GM20431 (cell line): ENCODE data around the gene B3GNT7.
"Not testable (repeated sequence)": the region's sequence is repeated elsewhere in the genome, so short reads cannot be mapped to it uniquely, and the experiment has no call there.

Experiments
- in situ Hi-C: fragments of 300-500 bp; cut with MseI, MboI; formaldehyde crosslinking; loops from one replicate; pipeline ENCODE4 v1.15.0; 2020; ENCODE audit warnings: low sequenced_read_pairs; ENCODE audit not compliant: unreplicated experiment

Gene B3GNT7

DNA sequence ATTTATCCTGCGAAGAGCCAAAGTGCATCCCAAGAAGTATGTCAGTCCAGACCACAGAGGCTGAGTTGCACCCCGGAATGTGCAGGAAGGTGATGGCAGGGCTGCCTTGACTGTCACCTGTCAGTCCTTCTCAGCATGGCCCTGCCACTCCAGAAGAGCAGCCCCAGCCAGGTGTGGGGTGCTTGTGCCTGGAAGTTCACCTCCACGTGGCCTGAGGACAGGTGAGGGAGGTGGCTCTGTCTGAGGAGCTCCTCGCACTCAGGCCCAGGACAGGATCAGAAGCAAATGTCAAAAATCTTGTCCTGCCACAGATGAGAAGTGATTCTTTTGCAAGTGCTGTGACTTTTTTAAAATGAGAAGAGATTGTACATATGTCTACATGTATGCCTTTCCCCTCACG, 31.4 kb upstream of the B3GNT7 start:
- in situ Hi-C loops: no loop called here

DNA sequence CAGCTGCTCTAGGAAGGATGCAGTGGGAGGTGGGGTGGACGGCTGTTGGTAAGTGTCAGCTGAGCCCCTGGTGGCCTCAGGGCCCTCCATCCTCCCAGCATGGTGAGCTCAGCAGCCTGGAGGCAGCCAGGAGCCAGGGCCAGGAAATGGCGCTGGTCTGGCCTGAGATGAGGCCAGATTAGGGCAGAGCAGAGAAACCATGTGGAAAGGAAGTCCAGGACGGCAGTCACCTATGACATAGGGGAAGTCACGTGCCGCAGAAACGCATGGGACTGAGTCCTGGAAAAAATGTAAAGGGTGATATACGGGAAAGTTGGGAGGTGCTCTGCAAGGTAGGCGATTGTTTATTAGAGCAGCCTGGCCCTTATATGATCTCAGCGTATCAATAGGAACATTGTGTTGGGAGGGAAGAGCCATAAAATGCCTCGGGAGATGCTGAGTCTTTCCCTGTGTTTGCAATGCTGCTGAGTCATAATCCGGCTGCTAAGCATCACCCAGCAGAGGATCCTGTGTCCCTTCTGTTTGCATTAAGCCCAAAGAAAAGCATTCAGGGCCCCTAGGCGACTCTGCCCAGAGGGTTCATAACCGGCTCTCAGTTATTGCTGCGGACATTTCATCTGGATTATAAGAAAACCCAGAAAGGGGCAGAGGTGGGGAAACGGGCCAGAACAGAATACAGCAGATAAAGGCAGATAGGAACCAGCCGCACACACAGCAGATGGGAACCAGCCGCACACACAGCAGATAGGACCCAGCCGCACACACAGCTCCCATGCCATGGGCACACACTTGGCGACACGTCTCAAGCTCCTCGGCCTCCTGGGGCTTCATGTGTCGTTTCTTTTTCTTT, 30.3 kb upstream of the B3GNT7 start:
- in situ Hi-C loops: no loop called here

DNA sequence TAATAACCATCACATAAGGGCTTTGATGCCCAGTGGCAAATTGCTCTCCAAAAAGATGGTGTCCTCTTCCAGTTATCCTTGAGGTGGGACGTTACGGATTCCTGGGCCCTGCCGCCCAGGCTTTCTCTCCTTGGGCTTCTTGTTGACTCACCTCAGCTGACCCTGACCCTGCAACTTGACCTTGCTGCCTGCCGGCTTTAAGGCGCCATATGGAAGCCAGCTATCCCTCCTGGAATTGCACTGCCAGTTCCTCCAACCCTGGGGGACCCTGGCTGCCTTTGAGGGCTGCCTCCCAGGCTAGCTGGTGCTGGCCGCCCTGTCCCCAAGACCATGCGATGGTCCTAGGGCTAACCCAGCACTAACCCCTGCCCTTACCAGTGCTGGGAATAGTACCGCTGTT, 28.3 kb upstream of the B3GNT7 start:
- in situ Hi-C loops: no loop called here

DNA sequence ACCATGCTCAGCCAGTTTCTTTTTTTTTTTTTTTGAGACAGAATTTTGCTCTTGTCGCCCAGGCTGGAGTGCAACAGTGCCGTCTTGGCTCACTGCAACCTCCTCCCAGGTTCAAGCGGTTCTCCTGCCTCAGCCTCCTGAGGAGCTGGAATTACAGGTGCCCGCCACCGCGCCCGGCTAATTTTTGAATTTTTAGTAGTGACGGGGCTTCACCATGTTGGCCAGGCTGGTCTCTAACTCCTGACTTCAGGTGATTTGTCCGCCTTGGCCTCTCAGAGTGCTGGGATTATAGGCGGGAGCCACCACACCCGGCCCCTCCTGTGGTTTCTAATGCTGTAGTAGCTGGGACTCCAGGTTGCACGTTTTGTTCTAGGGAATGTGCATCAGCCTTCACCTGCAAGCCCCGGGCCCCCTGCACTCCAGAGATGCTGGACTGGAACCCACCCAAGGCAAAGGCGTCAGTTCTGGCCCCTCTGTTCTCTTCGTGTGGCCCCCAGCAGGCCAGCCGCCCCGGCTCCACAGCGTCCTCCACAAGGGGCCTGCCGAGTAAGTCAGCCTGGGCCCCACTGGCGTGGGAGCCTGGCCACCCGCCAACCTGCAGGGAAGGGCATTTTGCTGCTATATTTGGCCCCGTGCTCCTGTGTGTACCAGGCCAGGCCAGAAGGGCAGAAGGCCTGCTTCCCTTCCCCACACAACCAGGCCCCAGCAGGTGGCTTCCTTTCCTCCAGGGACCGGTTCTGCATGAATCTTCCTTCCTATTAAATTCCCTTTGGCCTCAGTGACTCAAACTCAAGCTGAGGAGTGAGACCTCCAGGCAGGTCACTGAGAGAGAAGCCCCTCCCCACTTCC, 25.7 kb upstream of the B3GNT7 start:
- in situ Hi-C loops: no loop called here

DNA sequence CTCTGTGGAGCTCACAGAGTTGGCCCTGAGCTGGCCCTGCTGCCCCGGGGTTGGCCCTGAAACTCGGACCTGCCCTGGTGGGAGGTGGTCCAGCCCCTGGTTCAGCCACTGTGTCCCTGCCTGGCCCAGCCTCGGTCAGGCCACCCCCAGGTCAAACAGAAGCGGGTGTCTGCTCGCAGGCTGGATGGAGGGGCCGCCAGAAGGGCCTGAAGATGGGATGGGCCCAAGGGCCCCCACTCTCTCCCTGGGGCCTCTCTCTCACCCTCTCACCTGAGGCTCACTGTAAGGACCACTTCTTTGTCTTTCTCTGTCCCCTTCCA, 25.1 kb upstream of the B3GNT7 start:
- in situ Hi-C loops: no loop called here

DNA sequence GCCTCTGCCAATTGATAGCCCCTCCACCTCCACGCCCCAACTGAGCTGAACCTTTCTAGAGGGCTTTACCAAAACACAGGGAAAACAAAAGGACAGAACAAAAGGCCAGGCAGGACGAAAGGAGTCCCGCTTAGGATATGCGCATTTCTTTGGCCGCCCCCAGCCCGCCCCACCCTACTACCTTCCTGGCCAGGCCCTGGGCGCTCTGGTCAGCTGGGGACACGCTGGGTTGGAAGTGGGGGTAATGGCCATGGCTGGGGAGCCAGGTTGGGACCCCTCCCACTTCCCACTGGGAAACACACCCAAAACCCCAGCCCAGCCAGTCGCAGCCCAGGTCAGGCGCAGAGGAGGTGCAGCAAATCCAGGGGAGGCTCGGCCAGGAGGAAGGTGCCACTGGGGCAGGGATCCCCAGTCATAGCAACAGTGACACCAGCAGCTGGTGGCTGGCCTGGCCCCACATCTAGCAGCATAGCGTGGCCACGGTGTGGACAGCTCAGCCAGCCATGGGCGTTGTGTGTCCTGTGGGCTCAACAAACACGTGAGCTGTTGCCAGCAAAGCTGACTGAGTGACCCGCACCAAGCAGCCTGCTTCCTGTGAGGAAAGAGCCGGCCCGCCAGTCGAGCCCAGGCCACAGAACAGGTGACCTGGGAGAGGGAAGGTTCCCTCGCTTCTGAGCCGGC, 24.6 kb upstream of the B3GNT7 start:
- in situ Hi-C loops: no loop called here

DNA sequence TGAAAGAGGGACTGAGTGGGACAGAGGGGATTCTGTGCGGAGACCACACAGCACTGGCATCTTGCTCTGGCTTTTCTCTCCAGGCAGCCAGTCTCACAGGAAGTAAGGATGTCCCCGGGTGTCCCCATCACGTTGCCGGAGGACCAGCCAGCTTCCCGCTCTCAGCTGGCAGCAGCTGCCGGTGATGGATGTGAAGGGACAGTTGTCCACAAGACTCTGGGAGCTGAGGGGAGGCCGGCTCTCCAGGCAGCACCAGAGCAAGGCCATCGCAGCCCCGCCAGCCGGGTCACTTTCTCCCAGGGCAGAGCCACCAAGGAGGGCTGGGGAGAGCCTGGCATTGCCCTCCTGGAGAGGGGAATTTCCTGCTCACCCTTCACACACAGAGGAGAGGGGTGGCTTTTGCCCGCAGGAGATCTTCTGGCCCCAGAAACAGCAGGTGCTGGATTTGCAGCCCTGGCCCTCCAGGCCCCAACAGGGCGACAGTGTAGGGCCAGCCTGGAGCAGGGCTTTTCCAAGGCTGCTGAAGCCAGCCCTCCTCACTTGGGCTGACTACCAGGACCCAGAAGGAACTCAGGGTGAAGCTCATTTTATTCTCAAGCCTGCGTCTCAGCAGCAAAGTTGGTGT, 24.0 kb upstream of the B3GNT7 start:
- in situ Hi-C loops: no loop called here

DNA sequence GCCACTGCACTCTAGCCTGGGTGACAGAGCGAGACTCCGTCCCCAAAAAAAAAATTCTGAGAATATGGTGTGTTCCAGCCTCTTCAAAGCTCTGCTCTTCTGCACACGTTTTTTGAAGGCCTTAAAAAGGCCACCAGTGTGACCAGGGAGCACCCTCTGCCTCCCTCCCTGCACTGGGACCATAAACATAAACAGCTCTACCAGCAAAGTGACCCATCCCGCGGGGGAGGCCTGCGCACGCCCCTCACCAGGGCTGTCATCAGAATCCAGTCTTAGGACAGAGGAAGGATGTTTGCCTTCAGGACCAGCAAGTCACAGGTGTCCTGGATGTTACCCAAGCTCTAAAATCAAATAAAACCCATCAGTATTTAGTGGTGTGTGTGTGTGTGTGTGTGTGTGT, 23.2 kb upstream of the B3GNT7 start:
- in situ Hi-C loops: no loop called here

DNA sequence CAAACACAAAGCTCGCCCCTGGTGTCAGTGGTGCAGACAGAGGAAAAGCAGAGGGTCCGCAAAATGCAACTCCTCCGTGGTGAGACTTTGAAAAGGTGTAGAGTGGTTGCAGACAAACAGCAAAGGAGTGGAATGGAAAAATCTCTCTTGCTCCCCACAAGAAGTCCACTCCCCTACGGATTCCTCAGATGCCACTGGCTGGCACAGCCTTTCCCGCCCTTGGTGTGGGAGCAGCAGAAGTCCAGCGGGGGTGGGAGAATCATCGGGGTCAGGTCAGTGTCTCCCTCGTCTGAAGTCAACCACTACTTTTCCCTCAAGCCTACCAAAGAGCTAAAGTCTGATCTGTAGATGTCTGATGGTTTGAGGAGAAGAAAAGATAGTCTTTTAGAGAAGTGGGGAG, 22.3 kb upstream of the B3GNT7 start:
- in situ Hi-C loops: no loop called here

DNA sequence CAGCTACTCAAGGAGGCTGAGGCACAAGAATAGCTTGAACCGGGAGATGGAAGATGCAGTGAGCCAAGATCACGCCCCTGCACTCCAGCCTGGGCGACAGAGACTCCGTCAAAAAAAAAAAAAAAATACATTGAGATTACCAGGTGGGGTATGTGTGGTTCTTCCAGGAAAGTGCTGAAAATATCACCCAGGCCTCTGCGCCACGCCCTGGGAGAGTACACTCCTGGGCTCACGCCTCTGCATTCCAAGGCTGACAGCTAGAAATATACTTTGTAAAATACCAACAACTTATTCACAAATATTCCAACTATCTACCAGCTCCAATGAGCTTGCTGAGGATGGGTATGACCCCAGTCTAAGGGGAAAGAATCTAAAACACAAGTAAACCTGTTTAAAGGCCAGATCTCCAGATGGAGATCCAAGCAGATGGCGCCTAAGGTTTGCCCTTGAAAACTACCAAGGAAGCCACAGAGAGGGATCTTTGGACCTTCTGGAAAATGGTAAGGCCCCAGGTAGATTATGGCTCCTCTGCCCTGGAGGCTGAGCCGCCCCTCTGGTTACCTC, 21.6 kb upstream of the B3GNT7 start:
- in situ Hi-C loops: no loop called here

DNA sequence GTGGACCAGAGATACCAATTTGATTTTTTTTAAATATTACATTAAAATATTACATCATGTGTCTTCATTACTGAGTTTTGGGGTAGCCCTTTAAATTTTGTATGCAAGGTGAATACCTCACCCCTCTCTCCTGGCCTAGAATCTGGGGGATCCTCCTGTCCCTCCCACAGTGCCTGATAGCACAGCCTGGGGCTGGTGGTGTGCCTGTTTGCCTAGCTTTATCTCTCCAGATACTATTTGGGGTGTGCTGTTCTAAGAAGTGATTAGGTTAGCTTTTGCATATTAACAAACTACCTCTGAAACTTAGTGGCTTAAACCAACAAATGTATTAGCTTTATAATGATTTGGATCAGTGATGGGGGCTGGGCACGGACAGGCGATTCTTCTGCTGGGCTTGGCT, 20.7 kb upstream of the B3GNT7 start:
- in situ Hi-C loops: no loop called here

DNA sequence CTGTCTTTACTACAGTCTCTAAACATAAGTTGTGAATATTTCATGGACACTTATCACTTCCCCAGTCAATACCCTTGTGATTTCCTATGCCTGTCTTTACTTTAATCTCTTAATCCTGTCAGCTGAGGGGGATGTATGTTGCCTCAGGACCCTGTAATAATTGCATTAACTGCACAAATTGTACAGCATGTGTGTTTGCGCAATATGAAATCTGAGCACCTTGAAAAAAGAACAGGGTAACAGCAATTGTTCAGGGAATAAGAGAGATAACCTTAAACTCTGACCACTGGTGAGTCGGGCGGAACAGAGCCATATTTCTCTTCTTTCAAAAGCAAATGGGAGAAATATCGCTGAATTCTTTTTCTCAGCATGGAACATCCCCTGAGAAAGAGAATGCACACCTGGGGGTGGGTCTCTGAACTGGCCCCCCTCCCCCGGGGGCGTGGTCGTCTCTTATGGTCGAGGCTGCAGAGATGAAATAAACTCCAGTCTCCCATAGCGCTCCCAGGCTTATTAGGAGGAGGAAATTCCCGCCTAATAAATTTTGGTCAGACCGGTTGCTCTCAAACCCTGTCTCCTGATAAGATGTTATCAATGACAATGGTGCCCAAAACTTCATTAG, 19.4 kb upstream of the B3GNT7 start:
- in situ Hi-C loops: not testable (repeated sequence)

DNA sequence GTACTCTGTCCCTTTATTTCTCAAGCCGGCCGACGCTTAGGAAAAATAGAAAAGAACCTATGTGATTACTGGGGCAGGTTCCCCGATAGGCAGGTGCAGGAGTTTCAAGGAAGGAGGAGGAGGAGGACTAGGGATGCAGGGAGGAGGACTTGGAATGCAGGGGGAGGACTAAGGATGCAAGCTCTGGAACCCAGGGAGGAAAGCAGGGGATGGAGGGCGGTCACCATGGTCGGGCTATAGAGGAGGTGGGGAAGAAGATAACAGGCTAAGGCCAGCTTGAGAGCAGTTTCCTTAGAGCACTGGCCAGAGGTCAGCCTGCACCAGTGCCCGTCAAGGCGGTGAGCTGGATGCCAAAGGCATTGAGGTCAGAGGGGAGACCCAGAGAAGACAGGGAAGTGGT, 18.7 kb upstream of the B3GNT7 start:
- in situ Hi-C loops: no loop called here

DNA sequence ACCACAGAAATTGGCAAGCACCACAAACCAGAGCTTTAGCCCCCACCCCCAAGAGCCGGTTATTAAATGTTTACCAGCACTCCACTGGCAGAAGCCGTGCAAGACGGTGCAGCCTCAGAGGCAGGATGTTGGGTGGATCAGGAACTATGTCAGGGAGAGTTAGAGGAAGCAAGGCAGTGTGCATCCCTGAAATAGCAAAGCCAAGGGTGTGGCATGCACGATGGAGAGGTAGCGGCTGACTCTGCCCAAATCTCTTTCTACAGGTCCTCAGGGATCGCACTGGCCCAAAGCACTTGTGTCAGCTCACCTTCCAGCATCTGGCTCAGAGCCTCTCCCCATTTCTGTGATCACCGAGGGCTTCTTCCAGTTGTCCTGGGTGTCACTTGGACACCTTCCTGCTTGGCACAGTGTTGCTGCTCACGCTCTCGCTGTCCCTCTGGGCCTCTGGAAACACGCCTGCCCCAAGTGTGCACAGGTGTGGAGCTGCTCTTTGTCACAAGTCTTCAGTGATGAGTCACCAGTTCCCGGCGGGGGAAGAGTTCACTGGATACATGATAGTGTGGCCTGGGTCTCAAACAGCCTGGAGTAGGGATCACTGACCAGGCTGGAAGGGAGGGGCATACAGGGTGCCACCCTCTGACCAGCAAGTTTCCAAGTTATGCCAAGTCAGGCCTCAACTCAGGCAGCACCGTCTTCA, 17.3 kb upstream of the B3GNT7 start:
- in situ Hi-C loops: no loop called here

DNA sequence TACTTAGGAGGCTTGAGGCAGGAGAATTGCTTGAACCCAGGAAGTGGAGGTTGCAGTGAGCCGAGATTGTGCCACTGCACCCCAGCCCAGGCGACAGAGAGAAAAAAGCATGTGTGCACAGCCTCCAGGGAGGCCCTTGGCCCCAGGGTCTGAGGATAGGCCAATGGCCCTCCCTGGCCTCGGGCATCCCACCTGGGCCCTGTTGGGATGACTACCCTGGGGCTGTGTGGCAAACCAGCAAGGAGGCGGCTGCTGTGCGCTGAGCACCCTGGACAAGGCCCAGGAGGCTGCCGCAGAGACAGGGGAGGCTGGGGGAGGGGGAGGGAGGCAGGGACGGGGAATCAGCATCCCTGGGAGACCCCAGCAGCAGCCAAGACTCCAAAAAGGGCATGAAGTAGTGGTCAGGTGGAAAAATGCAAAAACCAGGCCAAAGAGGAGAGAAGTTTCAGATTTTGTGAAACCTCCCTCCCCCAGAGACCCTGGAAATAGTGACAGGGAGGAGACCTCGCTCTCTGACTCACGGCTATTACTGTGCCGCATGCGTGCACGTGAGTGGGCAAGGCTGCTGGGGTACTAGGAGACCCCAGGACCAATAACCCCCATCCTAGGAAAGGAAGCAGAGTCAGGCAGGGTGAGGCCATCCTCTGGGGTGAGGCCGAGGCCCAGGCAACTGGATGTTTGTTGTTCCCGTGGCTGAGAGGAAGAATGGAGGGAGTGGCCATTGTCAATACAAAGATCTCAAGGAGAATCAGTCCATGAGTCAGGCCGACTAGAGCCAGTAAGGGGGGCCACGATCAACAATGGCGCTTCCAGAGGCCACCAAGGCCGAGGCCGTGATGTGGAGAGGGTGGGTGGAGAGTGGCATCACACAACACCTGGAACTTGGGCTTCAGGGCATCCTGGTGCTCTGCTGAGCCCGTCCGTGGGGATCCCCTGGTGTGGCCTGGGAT, 16.0 kb upstream of the B3GNT7 start:
- in situ Hi-C loops: no loop called here

DNA sequence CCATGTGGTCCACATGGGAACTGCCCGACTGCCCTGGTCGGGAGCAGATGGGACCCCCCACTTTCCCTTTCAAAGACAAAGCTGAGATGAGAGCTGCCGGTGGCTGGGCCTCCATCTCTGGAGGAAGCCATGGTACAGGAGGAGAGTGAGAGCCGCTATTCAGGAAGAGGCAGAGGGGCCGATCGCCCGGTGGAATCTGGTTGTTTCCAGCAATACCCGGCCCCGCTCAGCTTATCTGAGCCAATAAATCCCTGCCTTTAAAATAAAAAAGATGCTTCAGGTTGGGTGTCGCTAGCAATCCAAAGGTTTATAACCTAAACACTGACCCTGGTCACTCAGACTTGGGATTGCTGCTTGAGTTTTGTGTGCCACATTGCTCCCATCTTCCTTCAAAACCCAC, 15.2 kb upstream of the B3GNT7 start:
- in situ Hi-C loops: no loop called here

DNA sequence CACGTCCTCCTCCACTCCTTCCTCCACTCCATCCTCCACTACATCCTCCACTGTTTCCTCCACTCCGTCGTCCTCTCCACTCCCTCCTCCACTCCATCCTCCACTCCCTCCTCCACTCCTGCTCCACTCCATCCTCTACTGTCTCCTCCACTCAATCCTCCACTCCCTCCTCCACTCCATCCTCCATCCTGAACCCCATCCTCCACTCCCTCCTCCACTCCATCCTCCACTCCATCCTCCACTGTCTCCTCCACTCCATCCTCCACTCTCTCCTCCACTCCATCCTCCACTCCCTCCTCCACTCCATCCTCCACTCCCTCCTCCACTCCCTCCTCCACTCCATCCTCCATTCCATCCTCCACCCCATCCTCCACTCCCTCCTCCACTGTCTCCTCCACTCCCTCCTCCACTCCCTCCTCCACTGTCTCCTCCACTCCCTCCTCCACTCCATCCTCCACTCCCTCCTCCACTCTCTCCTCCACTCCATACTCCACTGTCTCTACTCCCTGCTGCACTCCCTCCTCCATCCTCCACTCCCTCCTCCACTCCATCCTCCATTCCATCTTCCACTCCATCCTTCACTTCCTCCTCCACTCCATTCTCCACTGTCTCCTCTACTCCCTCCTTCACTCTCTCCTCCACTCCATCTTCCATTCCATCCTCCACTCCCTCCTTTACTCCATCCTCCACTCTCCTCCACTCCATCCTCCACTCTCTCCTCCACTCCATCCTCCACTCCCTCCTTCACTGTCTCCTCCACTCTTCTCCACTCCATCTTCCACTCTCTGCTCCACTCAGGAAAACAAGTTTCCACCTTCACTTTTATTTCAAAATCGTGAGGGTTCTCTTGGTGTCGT, 14.3 kb upstream of the B3GNT7 start:
- in situ Hi-C loops: no loop called here
